GM18951 (cell line): ENCODE measurements around the gene CST8.
"Not testable (repeated sequence)": the region's sequence is repeated elsewhere in the genome, so short reads cannot be mapped to it uniquely, and the experiment has no call there.

ENCODE experiments used
- POLR2A ChIP-seq: IDR thresholded peaks from 4 replicates; pipeline ENCODE4 v1.6.1; 2011; ENCODE audit warnings: mild to moderate bottlenecking; ENCODE audit not compliant: insufficient read length, insufficient read depth; ENCODE audit errors: extremely low read depth
- in situ Hi-C: fragments of 300-500 bp; cut with MboI; formaldehyde crosslinking; loops from one replicate; pipeline ENCODE4 v1.12.0; 2022; ENCODE audit warnings: low sequenced_read_pairs, mixed read lengths, inconsistent platforms; ENCODE audit not compliant: unreplicated experiment

The CST8 gene

DNA sequence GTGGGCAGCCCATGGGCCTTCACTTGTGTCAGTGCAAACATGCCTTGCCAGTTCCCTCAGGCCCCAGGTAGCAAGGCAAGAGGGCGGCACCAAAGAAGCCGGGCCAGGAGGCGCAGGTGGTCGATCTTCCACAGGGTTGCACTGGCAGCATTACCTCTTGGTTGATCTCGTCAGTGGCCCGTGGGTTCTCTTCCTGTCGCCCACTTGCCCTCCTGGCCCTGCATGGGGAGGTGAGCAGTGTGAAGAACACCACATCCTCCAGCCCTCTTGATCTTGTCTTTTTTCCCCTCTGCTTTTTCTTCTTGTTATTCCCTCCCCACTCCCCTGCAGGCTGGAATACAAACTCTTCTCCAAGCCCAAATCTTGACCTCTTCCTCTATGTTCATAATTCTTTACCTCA lies 35.3 kb upstream of the CST8 start:
- in situ Hi-C loops: no loop called here
- TF ChIP-seq POLR2A: no peak

DNA sequence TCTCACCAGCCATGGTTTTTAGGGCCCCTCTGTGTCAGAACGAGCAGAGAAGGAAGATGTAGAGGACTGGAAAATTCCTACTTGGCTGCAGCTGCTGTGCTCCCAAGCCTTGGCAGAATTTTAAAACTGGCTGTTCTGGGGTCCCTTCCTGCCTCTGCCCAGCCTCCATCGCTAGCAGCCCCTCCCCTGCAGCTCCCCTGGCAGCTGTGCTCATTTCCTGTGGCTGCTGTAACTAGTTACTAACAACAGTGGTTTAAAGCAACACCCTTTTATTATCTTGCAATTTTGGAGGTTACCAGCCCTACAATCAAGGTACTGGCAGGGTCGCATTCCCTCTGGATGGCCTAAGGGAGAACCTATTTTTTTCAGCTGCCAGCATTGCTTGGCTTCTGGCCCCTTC lies 34.5 kb upstream of the CST8 start:
- no peak for TF ChIP-seq POLR2A
- in situ Hi-C loops: no loop called here

DNA sequence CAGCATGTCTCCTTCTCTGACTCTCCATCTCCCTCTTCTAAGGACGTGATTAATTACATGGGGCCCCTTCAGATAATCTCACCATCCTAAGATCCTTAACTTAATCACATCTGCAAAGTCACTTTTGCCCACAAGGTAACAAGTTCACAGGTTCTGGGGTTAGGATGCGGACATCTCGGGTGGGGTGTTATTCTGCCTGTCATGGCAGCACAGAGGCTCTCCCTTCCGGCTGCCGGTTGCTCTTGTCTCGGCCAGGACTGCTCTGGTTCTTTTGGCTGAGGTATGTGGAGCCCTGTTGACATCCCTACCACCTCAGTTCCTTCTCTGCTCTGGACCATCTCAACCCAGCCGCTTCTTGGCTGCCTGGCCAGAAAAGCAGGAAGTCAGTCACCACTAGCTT lies 34.0 kb upstream of the CST8 start:
- in situ Hi-C loops: no loop called here

DNA sequence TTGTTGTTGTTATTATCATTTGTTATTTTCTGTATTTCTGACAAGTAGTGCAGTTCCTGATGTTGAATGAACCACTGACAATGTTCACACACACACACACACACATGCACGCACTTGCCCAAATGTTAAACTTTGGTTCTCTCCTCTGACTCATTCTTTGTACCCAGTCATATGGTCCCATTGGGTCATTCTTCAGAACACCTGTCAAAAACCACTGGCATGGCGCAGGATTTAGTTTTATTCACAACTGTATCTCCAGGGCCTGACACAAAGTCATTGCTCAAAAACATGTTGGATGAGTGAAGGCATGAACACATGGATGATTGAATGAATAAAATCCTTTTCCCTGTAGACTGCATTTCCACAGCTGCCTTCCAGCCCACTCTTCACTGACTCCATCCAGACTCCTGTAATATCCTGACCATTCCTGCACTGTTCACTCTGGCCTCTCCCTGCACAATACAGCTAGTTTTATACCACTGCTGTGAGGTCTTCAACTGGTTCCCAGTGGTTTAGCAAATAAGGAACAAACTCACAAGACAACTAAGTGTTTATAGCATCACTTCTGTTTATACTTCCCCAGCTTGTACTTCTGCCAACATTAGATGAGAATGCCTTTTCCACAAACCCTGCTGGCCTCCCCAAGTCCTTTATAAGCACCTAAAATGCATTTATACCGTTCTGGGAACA lies 31.3 kb upstream of the CST8 start:
- in situ Hi-C loops: no loop called here
- TF ChIP-seq POLR2A: no peak

More for the DNA sequence above, 34.0 kb upstream of the CST8 start:
- no peak for TF ChIP-seq POLR2A

DNA sequence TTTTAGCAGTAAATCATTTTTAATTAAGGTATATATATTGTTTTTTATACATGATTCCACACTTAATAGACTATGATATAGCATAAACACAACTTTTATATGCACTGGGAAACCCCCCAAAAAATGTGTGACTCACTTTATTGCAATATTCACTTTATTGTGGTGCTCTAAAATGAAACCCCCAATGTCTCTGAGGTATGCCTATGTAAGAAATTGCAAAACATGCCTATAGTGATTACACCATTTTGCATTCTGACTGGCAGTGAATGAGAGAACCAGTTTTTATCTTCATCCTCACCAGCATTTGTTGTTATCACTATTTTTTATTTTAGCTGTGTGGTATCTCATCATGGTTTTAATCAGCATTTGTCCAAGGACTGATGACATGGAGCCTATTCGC lies 29.7 kb upstream of the CST8 start:
- no peak for TF ChIP-seq POLR2A
- in situ Hi-C loops: no loop called here

DNA sequence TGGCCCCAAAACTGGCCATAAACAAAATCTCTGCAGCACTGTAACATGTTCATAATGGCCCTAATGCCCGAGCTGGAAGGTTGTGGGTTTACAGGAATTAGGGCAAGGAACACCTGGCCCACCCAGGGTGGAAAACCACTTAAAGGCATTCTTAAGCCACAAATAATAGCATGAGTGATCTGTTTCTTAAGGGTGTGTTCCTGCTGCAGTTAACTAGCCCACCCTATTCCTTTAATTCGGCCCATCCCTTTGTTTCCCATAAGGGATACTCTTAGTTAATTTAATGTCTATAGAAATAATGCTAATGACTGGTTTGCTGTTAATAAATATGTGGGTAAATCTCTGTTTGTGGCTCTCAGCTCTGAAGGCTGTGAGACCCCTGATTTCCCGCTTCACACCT lies 24.0 kb upstream of the CST8 start:
- in situ Hi-C loops: not testable (repeated sequence)

DNA sequence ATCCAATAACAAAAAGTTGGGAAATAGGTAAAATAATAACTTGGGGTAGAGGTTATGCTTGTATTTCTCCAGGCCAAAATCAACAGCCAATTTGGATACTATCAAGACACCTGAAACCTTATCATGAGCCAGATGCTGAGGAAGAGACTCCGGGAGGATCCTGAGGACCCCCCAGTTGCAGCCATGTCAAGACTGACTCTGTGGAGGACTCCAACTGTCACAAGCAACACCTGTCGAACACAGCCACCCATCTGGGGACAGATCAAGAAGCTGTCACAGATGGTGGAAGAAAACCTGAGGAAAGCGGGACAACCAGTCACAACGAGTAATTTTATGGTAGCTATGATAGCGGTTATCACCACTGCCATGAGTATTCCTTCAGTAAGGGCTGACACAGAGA lies 18.6 kb upstream of the CST8 start:
- in situ Hi-C loops: not testable (repeated sequence)

DNA sequence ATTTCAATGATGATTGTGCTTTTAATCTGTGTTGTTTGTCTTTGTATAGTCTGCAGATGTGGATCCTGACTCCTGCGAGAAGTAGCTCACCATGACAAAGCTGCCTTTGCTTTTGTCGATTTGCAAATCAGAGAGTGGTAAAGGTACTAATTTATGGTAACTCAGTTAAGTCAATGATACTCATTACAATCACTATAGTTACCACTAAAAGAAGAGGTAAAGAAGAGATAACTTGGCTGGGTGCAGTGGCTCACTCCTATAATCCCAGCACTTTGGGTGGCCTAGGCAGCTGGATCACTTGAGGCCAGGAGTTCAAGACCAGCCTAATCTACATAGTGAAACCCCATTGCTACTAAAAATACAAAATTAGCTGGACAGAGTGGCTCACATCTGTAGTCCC lies 17.6 kb upstream of the CST8 start:
- in situ Hi-C loops: not testable (repeated sequence)

DNA sequence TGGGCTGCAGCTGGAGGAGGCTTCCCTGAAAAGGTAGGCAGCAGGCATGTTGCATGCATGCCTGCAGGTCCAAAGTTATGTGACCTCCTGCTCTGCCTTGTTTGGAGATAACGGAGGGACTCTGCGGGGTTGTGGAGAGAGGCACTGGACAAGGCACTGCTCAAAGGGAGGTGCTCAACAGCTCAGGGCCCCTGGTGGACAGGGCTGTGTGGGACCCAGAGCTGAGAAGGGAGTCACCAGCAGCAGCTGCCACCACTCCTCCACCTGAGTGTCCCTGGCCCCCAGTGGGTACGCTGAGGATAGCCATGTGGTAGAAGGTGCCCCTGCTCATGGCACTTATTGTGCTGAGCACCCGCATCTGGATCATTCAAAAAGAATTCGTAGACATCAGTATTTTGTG lies 15.5 kb upstream of the CST8 start:
- TF ChIP-seq POLR2A: no peak
- in situ Hi-C loops: no loop called here

DNA sequence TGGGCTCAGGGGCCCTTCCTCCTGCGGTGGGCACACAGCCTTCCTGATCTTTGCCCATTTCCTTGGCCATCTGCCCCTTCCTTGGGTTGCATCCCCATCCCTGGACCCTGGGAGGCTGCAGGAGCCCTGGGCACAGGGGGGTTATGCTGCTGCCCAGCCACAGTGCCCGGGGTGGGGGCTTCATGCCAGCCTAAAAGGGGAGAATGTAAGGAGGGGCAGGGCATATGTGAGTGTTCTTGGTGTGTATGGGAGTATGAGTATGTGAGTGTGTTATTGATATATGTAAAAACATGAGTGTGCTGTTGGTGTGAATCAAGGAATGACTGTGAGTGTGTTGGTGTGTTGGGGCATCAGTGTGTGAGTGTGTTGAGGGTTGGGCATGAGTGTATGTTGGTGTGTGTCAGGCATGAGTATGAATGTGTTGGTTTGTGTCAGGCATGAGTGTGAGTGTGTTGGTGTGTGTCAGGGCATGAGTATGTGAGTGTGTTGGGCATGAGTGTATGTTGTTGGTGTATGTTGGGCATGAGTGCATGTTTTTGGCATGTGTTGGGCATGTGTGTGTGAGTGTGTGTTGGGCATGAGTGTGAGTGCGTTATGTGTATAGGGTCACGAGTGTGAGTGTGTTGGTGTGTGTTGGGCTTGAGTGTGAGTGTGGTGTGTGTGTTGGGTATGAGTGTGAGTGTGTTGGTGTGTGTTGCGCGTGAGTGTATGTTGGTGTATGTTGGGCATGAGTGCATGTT lies 14.7 kb upstream of the CST8 start:
- in situ Hi-C loops: no loop called here
- no peak for TF ChIP-seq POLR2A

DNA sequence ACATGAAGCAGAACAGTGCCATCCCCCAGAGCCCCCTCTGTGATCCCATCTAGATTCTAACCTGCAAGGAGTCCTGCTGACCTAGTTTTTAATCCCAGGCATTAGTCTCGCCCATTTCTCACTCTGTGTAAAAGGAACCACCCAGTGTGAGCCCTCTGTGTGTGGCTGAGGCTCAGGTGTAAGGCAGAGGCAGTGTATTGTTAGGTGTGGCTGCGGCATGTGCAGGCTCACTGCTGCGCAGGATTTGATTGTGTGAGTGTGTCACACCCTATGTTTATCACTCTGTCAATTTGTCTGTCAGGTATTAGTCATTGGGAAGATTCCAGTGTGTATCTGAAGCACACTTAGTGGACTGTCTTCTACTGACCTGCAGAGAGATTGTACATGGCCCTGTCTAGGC lies 13.7 kb upstream of the CST8 start:
- TF ChIP-seq POLR2A: no peak
- in situ Hi-C loops: no loop called here

DNA sequence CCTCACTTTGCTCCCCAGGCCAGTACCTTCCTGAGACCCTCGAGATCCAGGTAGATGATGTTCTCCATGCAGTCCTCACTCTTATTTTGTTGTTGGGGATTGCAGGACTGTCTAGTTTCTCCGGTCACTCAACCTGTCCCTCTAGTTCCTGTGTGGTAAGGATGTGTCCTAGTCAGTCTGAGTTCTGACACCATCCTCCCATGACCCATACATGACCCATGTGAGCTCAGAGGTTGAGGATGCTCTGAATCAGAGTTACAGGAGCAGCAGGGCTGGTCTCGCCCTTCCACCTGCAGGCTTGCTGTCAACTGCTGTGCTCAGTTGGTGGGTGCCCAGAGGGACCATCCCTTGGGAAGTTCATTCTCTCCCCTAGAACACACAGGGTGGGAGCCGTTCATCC lies 11.9 kb upstream of the CST8 start:
- TF ChIP-seq POLR2A: no peak
- in situ Hi-C loops: no loop called here

DNA sequence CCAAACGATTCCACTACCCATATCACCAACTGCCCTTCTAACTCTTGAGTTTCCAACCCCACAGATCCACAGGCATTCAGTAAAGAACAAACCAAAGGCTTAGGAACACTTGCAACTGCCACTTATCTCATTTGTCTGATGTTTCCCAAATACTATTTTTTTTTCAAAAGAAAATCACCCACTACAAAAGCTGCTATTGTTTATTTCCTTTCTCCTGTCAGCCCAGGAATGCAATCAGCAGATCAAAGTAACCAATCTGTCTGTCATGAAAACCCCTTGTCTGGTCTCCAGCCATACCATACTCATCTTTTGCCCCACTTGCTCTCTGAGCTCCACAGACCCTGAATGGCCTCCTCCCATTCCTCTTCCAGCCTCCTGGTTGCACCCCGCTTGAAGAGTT lies 8.8 kb upstream of the CST8 start:
- TF ChIP-seq POLR2A: no peak
- in situ Hi-C loops: no loop called here

DNA sequence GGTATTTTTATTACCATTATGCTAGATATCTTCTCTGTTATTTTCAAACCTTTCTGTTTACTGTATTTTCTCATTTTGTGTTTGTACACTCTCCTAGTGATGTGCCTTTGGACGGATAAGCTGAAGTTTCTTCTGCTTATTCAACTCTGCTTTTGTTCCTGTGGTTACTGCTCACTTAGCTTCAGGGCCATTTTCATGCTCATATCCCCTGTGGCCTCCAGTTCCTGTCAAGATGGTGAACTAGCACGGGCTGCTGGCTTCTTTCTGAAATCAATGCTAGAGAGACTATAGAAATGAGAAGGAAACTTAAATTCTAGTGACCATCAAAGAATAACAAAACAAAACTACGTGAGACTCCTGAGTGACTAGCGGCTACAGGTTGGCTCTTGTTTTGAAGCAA lies 6.8 kb upstream of the CST8 start:
- no peak for TF ChIP-seq POLR2A

DNA sequence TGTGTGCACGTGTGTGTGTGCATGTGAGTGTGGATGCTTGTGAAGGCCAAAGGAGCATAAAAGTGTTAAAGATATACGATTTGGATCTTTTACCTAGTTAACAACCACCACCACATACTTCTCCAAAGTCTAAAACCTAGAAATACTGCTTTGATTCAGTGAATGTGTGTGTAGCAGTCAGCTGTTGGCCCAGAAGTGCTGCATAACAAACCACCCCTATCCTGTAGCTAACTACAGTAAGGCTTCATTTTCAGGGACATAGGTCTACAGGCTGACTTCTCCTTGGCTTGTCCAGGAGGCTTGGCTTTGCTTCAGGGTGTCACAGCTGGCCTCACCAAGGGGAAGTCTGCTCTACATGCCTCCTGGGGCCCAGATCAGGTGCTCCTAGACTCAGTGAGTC lies 2.4 kb upstream of the CST8 start:
- TF ChIP-seq POLR2A: no peak
- in situ Hi-C loops: no loop called here

More for the DNA sequence above, 6.8 kb upstream of the CST8 start:
- in situ Hi-C loops: no loop called here
